Left ventricle myocardium superior (tissue), 1 donor: Measurements from ENCODE around the gene TRAIP. TPM values are rescaled to one million over a fixed set of nuclear protein-coding genes. Genes with fewer than 3 reads are reported as not detected.
A peak's percentile ranks its signal among the peaks of the same experiment; 100 is the strongest.
"Not testable (repeated sequence)": the region's sequence is repeated elsewhere in the genome, so short reads cannot be mapped to it uniquely, and the experiment has no call there.

Source experiments
- ATAC-seq: fragments of 200-7000 bp; cut with Tn5 transposase; one replicate; pipeline ENCODE4 v1.9.1; 2020; ENCODE audit warnings: mild to moderate bottlenecking, moderate library complexity
- DNase-seq: peaks from one replicate; pipeline ENCODE4 v3.0.0-alpha.2; 2020
- intact Hi-C: fragments of 100-400 bp; cut with micrococcal nuclease; formaldehyde crosslinking; loops from one replicate; pipeline ENCODE4 v1.11.0; 2022
- total RNA-seq: library from RNA; stranded (reverse); fragmentation: NEBNext Ultra II Directional; extraction: Animal tissue kit (Norgen Biotek cat#: 25700); gene quantifications from one replicate; pipeline ENCODE4 v1.2.1, GENCODE V29; 2021
- donor health status: DM: no; HTN: yes; CAD: no; lungs with severe emphysema.

TRAIP gene
- total RNA-seq, 1 donor from 2014 or later: 1.2 TPM

- no peak for ATAC-seq
- intact Hi-C loops: loop anchor here (5.0 kb wide), 1 partner anchor 43 kb away; no protein-coding TSS in a partner anchor
- peak; percentile 39 for DNase-seq
Measured at GRCh38 chr3:49799761-49800160, 56.6 kb downstream of the TRAIP start, which contains the start of gene CDHR4. CDHR4 (minus strand) TSS chr3:49799873; CDS start chr3:49799812, 61 bp downstream.

- DNase-seq: no peak
- ATAC-seq: no peak
- intact Hi-C loops: no loop called here
Measured at GRCh38 chr3:49799105-49799504, 57.3 kb downstream of the TRAIP start.

GRCh38 chr3:49794926-49795905 lies 61.1 kb downstream of the TRAIP start:
- DNase-seq (no peak), ATAC-seq (no peak)
- intact Hi-C loops: no loop called here

- ATAC-seq (no peak), DNase-seq (no peak)
- intact Hi-C loops: no loop called here
Measured at GRCh38 chr3:49794431-49794830, 61.9 kb downstream of the TRAIP start.

- ATAC-seq (no peak), DNase-seq (no peak)
- intact Hi-C loops: no loop called here
Measured at GRCh38 chr3:49793486-49794085, 62.8 kb downstream of the TRAIP start.

- no peak for ATAC-seq
- DNase-seq: no peak
- intact Hi-C loops: no loop called here
Measured at GRCh38 chr3:49792371-49793150, 63.8 kb downstream of the TRAIP start.

DNA sequence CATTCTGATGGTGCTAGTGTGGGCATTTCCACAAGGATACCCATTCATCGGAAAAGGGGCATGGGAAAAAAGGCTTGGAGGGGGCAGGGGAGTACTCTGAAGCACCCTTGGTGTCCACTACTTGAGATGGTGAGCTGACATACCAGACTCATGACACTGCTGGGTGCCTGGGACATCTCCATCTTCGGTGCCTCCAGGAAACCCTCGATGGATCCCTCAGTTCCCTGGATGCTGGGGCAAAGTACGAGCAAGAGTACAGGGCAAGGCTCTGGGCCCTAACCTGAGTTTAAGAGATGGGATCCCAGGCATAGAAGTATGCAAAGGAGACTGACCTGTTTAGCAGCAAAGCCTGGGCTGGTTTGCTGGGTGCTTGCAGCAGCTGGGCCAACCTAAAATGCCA lies 64.8 kb downstream of the TRAIP start:
- intact Hi-C loops: no loop called here
- ATAC-seq: no peak
- DNase-seq: no peak

GRCh38 chr3:49790626-49791411 lies 65.5 kb downstream of the TRAIP start:
- DNase-seq (no peak), ATAC-seq (no peak)
- intact Hi-C loops: no loop called here

GRCh38 chr3:49788056-49788455 lies 68.3 kb downstream of the TRAIP start:
- DNase-seq (no peak), ATAC-seq (no peak)
- intact Hi-C loops: no loop called here

- ATAC-seq (no peak), DNase-seq (no peak)
- intact Hi-C loops: no loop called here
Measured at GRCh38 chr3:49787536-49787935, 68.8 kb downstream of the TRAIP start.

DNA sequence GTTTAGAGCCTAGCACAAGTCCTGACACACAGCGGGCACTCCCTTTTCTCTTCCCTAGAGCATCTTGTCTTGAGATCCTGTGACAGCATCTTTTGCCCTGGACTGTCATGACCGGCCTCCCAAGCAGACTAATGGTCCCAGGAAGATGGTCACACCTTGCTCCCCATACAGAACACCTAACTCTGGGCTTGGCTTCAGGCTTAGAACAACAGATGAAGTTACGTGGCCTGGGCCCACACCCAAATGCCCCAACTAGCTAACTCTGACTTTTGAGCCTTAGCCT lies 69.2 kb downstream of the TRAIP start:
- DNase-seq (no peak), ATAC-seq (no peak)
- intact Hi-C loops: no loop called here

DNA sequence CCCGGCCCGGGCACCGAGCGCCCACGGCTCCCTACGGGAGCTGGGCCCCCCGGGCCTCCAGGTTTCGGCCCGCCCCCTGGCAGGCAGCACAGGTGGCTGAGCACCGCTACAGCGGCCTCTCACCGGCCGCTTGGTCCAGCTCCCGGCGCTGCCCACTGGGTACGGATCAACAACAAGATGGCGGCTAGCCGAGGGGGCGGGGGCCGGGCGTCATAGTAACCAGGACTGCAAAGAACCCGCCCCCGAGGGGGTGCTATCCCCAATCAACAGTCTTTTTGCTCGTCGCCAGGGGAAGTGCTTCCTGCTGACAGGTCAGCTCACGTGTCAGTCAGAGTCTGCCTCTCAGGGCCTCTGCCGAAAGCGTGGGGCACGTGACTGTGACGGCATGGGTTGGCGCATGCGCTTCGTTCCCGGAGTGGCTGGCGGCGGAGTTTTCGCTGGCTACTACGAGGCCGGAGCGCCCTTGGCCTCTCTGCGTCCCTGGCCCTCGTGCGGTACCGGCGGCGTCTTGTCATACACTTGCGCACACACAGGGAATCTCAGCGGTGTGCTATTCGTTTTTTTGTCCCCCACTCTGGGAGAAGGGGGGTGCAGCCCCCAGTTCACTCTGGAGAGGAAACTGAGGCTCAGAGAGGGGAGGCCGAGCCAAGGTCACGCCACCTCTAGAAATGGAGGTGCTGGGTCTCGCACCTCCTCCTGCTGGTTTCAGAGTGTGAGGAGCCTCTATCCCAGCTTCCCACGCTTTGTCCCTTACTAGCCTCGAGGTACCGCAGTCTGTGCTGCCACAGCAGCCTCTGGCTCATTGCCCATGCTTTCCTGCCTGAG lies 69.8 kb downstream of the TRAIP start, which contains the start of gene IP6K1:
Gene IP6K1 (minus strand): TSS at position 186 of the 825 bp plus-strand sequence. CDS start 38,502 bp downstream, outside the sequence.
- intact Hi-C loops: no loop called here
- ATAC-seq: peak; percentile 100
- DNase-seq: peak; percentile 100

DNA sequence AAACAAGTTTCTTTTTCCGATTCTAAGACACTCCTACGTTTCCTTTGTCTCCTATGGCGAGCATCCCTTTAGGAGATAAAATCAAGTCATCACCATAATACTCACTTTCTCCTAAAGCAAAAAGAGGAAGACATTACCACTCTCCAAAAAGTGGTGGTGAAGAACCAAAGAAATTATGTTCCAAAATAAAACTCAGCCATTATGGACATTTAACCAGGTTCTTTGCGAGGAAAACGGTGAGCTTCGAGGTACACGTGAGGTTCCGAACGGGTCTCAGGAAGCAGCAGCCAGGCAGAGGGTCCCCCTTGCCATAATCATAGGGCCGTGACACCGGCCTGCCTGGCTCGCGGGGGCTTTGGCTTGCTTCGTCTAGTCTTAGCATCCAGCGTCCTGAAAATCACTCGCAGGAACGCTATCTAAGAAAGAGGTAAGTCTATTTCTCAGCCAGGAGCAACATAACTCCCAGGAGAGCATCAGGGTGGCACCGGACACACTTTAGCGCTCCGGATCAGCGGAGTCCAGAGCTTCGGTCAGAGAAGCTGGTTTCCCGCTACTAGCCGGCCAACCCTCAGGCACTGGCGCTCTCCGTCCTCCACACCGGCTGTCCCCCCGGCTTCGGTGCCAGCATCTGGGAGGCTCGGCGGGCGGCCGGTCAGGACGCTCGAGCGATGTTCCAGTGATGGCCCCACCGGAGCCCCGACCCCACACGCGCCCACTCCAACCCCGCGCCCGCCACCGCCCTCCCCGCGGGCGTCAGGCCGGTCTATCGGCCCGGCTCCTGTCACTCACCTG lies 70.6 kb downstream of the TRAIP start:
- no peak for DNase-seq
- intact Hi-C loops: no loop called here
- ATAC-seq: peak; percentile 59

DNA sequence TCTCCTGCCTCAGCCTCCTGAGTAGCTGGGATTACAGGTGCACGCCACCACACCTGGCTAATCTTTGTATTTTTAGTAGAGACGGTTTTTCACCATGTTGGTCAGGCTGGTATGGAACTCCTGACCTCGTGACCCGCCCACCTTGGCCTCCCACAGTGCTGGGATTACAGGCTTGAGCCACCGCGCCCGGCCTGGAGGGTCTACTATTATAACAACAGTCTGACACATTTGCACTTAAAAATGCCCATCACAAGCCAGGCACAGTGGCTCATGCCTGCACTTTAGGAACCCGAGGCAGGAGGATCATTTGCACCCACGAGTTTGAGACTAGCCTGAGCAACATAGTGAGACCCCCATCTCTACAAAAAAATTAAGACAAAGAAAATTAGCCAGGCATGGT lies 74.1 kb downstream of the TRAIP start:
- ATAC-seq, intact Hi-C loops, DNase-seq: not testable (repeated sequence)

GRCh38 chr3:49781415-49782199 lies 74.8 kb downstream of the TRAIP start:
- ATAC-seq: no peak
- DNase-seq: no peak
- intact Hi-C loops: no loop called here

DNA sequence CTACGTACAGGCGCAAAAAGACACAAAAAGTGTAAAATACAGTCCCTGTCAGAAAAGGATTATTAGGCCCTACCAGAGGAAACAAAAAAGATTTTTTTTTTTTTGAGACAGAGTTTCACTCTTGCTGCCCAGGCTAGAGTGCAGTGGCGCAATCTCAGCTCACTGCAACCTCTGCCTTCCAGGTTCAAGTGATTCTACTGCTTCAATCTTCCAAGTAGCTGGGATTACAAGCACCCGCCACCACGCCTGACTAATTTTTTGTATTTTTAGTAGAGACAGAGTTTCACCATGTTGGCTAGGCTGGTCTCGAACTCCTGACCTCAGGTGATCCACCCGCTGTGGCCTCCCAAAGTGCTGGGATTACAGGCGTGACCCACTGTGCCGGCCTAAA lies 75.4 kb downstream of the TRAIP start:
- not testable (repeated sequence) for DNase-seq

More for the DNA sequence above, 75.4 kb downstream of the TRAIP start:
- intact Hi-C loops, ATAC-seq: not testable (repeated sequence)
